ENCODE results near the gene TNP1. TPM values are rescaled to one million over a fixed set of nuclear protein-coding genes. Genes with fewer than 3 reads are reported as not detected.

Gene TNP1
- total and polyA plus RNA-seq, 4 donors = not detected

- no peaks in the 10 kb centered on the region for H3K36me3 ChIP-seq (ENCODE audit: control insufficient read depth in 4 of 4, insufficient read depth in 3 of 4, low read depth in 1 of 4, low read length in 3 of 4)
- 93% methylated on average over 2 of the region's 2 CpGs for WGBS
- no peak overlapping the region for H3K27ac ChIP-seq (ENCODE audit: low read depth in 1 of 2, low read length in 2 of 2)
- no peak overlapping the region for H3K9ac ChIP-seq (ENCODE audit: low read depth in 1 of 2, low read length in 2 of 2)
- TF ChIP-seq FOXA2 (IDR thresholded peaks at IDR 0.05) (no peak), RAD21 (IDR thresholded peaks at IDR 0.05) (no peak), JUND (IDR thresholded peaks at IDR 0.05) (no peak), HNF4A (conservative IDR thresholded peaks at IDR 0.05) (no peak), CTCF (IDR thresholded peaks at IDR 0.05; ENCODE audit: low read depth, low read length, missing input control) (no peak), REST (IDR thresholded peaks at IDR 0.05) (no peak), ZBTB33 (IDR thresholded peaks at IDR 0.05) (no peak), EGR1 (IDR thresholded peaks at IDR 0.05; ENCODE audit: low read depth in 2 of 2) (no peak), ATF3 (IDR thresholded peaks at IDR 0.05) (no peak), HNF4G (IDR thresholded peaks at IDR 0.05) (no peak)
- no peaks in the 10 kb centered on the region for H3K9me3 ChIP-seq (ENCODE audit: control insufficient read depth in 4 of 4, low read length in 3 of 4)
- no peaks in the 10 kb centered on the region for H3K27me3 ChIP-seq (ENCODE audit: control insufficient read depth in 4 of 4, insufficient read depth in 4 of 4, low read length in 3 of 4)
- H3K4me3 ChIP-seq (ENCODE audit: low read depth in 1 of 3, low read length in 3 of 3) = no peak overlapping the region
- DNase-seq (ENCODE audit: low spot score) = no peak
- no peaks in the 10 kb centered on the region for H3K4me1 ChIP-seq (ENCODE audit: control insufficient read depth in 4 of 4, insufficient read depth in 4 of 4, low read length in 3 of 4)
Measured at GRCh38 chr2:216890138-216890537, 30.3 kb upstream of the TNP1 start.

- 87% methylated on average over 8 of the region's 8 CpGs for WGBS
- Histone ChIP-seq H3K27ac (ENCODE audit: low read depth in 1 of 2, low read length in 2 of 2) (no peak overlapping the region), H3K4me3 (ENCODE audit: low read depth in 1 of 3, low read length in 3 of 3) (no peak overlapping the region), H3K36me3 (ENCODE audit: control insufficient read depth in 4 of 4, insufficient read depth in 3 of 4, low read depth in 1 of 4, low read length in 3 of 4) (no peaks in the 10 kb centered on the region), H3K9ac (ENCODE audit: low read depth in 1 of 2, low read length in 2 of 2) (no peak overlapping the region), H3K4me1 (ENCODE audit: control insufficient read depth in 4 of 4, insufficient read depth in 4 of 4, low read length in 3 of 4) (no peaks in the 10 kb centered on the region), H3K9me3 (ENCODE audit: control insufficient read depth in 4 of 4, low read length in 3 of 4) (no peaks in the 10 kb centered on the region), H3K27me3 (ENCODE audit: control insufficient read depth in 4 of 4, insufficient read depth in 4 of 4, low read length in 3 of 4) (no peaks in the 10 kb centered on the region)
- TF ChIP-seq ATF3 (IDR thresholded peaks at IDR 0.05) = no peak
- no peak for TF ChIP-seq NR2F2 (IDR thresholded peaks at IDR 0.05)
- TF ChIP-seq CTCF (IDR thresholded peaks at IDR 0.05; ENCODE audit: low read depth, low read length, missing input control) = no peak
- TF ChIP-seq REST (IDR thresholded peaks at IDR 0.05) = no peak
- TF ChIP-seq MAX (IDR thresholded peaks at IDR 0.05) = no peak
- no peak for TF ChIP-seq TAF1 (conservative IDR thresholded peaks at IDR 0.05)
- no peak for TF ChIP-seq HNF4G (IDR thresholded peaks at IDR 0.05)
- no peak for TF ChIP-seq FOXA2 (IDR thresholded peaks at IDR 0.05)
- TF ChIP-seq RXRA (IDR thresholded peaks at IDR 0.05) = no peak
- no peak for DNase-seq (ENCODE audit: low spot score)
Measured at GRCh38 chr2:216888887-216889622, 29.2 kb upstream of the TNP1 start.
